Astrocyte (in vitro differentiated cells and primary cell): ENCODE results near the gene FAM53B. TPM values are rescaled to one million over a fixed set of nuclear protein-coding genes. Genes with fewer than 3 reads are reported as not detected.

Experiments
- DNase-seq: peaks from one replicate; pipeline ENCODE4 v3.0.0-alpha.2; 2010; ENCODE audit warnings: low read depth
- FAIRE-seq: peaks from 2 replicates; lab custom pipeline; 2011; peaks lifted over from hg19 to GRCh38; lab: Jason Lieb, UNC
- H2AFZ ChIP-seq: 2 replicates; pipeline ENCODE4 v1.6.0; 2012; ENCODE audit warnings: low read depth, low read length, inconsistent platforms
- H3K27ac ChIP-seq: 2 replicates; pipeline ENCODE4 v1.5.1; 2011; ENCODE audit warnings: low read depth, low read length, inconsistent platforms
- H3K27me3 ChIP-seq: 2 replicates; pipeline ENCODE4 v1.6.0; 2011; ENCODE audit warnings: low read length, inconsistent platforms; ENCODE audit not compliant: insufficient read depth
- H3K36me3 ChIP-seq: 2 replicates; pipeline ENCODE4 v1.5.1; 2011; ENCODE audit warnings: low read length, inconsistent platforms; ENCODE audit not compliant: insufficient read depth
- H3K4me1 ChIP-seq: 2 replicates; pipeline ENCODE4 v1.5.1; 2011; ENCODE audit warnings: low read length, inconsistent platforms; ENCODE audit not compliant: insufficient read depth
- H3K4me2 ChIP-seq: 2 replicates; pipeline ENCODE4 v1.6.0; 2012; ENCODE audit warnings: low read length, inconsistent platforms
- H3K4me3 ChIP-seq: 2 replicates; pipeline ENCODE4 v1.5.1; 2011; ENCODE audit warnings: low read depth, mild to moderate bottlenecking, low read length, inconsistent platforms; ENCODE audit not compliant: insufficient read depth
- H3K79me2 ChIP-seq: 2 replicates; pipeline ENCODE4 v1.6.0; 2012; ENCODE audit warnings: mild to moderate bottlenecking, low read length, inconsistent platforms; ENCODE audit not compliant: insufficient read depth
- H3K9ac ChIP-seq: 2 replicates; pipeline ENCODE4 v1.6.0; 2012; ENCODE audit warnings: mild to moderate bottlenecking, low read length, inconsistent platforms
- H3K9me3 ChIP-seq: 2 replicates; pipeline ENCODE4 v1.5.1; 2012; ENCODE audit warnings: low read depth, mild to moderate bottlenecking, low read length, inconsistent platforms; ENCODE audit not compliant: insufficient read depth
- H4K20me1 ChIP-seq: 2 replicates; pipeline ENCODE4 v1.6.0; 2012; ENCODE audit warnings: low read length, inconsistent platforms; ENCODE audit not compliant: insufficient read depth
- H3K27ac Mint-ChIP-seq: one replicate; pipeline ENCODE4 v1.8.0; 2021; ENCODE audit warnings: mild to moderate bottlenecking, mixed read lengths; ENCODE audit not compliant: unreplicated experiment
- H3K27me3 Mint-ChIP-seq: one replicate; pipeline ENCODE4 v1.8.0; 2021; ENCODE audit warnings: low read depth, mixed read lengths; ENCODE audit not compliant: unreplicated experiment
- H3K36me3 Mint-ChIP-seq: one replicate; pipeline ENCODE4 v1.8.0; 2021; ENCODE audit warnings: low read depth, mixed read lengths; ENCODE audit not compliant: unreplicated experiment
- H3K4me1 Mint-ChIP-seq: one replicate; pipeline ENCODE4 v1.8.0; 2021; ENCODE audit warnings: low read depth, mixed read lengths; ENCODE audit not compliant: unreplicated experiment
- H3K4me3 Mint-ChIP-seq: one replicate; pipeline ENCODE4 v1.8.0; 2021; ENCODE audit warnings: mild to moderate bottlenecking, moderate library complexity, mixed read lengths; ENCODE audit not compliant: unreplicated experiment
- H3K9me3 Mint-ChIP-seq: one replicate; pipeline ENCODE4 v1.8.0; 2021; ENCODE audit warnings: mild to moderate bottlenecking, mixed read lengths; ENCODE audit not compliant: unreplicated experiment
- EZH2 ChIP-seq: IDR thresholded peaks from 2 replicates; pipeline ENCODE4 v1.6.1; 2012; ENCODE audit warnings: mild to moderate bottlenecking, low read length, inconsistent platforms; ENCODE audit not compliant: insufficient read depth
- total RNA-seq: library from RNA; stranded (reverse); gene quantifications from 2 replicates; pipeline ENCODE4 v1.2.1, GENCODE V29; 2021
- TF ChIP-seq, protein P1 (sequence below): IDR thresholded peaks from 2 replicates; pipeline ENCODE4 v1.5.1; 2011; ENCODE audit warnings: low read depth, mild to moderate bottlenecking, inconsistent platforms, low read length, moderate library complexity; ENCODE audit not compliant: insufficient read depth

FAM53B gene
- total RNA-seq, 1 donor from 2014 or later, result 12.9 TPM

DNA sequence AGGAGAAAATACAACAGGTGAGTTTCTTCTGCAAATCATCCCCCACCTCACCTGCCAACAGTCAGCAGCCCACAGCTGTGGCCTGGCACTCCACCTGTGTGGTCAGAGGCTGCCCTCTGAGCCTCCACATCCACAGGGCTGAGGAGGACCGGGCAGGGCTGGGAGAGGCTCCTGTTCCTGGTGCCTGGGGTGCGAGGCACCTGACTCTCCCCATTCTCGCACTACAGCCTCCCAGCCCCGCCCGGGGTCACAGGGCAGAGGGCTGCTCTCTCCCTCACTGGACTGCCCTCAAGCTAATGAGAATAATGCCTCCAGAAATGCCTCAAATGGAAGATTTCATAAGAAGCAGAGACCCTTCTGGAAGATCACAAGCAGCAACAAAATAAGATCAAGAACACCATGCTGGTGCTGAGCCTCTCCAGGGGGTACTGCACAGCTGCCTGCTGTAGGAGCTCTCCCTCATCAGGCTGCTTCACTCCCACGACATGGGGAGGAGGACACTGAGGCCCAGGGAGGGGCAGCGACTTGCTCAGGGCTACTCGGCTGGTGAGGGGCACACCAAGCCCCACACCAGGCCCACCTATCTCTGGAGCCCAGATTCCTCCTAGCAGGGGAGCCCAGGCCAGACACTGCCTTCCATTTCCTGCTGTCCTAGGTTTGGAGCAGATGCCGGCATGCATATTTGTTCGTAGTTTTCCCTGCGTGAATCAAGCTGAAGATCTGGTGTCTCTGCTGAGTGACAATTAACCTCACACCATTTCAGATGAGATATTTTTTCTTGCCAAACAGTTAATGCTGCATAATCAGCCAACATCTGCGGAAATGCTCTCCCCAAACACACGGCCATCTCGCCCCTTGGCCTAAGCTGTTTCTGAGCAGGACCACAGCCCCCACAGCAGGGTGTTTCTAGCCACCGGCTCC, 76.5 kb downstream of the FAM53B start:
- Histone ChIP-seq H3K9ac (no peak overlapping the region), H3K4me2 (no peak overlapping the region), H2AFZ (no peak overlapping the region), H3K27me3 (no peaks in the 10 kb centered on the region), H3K36me3 (no peaks in the 10 kb centered on the region), H4K20me1 (peaks cover 88% of the 10 kb centered on the region), H3K9me3 (no peaks in the 10 kb centered on the region), H3K27ac (no peak overlapping the region), H3K79me2 (no peaks in the 10 kb centered on the region), H3K4me1 (no peaks in the 10 kb centered on the region), H3K4me3 (no peak overlapping the region)
- H3K9me3 Mint-ChIP-seq, result peaks cover 1% of the 10 kb centered on the region
- H3K36me3 Mint-ChIP-seq, result peaks cover 1% of the 10 kb centered on the region
- H3K27ac Mint-ChIP-seq, result no peak overlapping the region
- TF ChIP-seq, protein P1, sequence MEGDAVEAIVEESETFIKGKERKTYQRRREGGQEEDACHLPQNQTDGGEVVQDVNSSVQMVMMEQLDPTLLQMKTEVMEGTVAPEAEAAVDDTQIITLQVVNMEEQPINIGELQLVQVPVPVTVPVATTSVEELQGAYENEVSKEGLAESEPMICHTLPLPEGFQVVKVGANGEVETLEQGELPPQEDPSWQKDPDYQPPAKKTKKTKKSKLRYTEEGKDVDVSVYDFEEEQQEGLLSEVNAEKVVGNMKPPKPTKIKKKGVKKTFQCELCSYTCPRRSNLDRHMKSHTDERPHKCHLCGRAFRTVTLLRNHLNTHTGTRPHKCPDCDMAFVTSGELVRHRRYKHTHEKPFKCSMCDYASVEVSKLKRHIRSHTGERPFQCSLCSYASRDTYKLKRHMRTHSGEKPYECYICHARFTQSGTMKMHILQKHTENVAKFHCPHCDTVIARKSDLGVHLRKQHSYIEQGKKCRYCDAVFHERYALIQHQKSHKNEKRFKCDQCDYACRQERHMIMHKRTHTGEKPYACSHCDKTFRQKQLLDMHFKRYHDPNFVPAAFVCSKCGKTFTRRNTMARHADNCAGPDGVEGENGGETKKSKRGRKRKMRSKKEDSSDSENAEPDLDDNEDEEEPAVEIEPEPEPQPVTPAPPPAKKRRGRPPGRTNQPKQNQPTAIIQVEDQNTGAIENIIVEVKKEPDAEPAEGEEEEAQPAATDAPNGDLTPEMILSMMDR, result no peak
- TF ChIP-seq EZH2, result no peak
- FAIRE-seq (no peak), DNase-seq (no peak)
- H3K27me3 Mint-ChIP-seq, result no peaks in the 10 kb centered on the region
- H3K4me3 Mint-ChIP-seq, result no peak overlapping the region
- H3K4me1 Mint-ChIP-seq, result peaks cover 6% of the 10 kb centered on the region

DNA sequence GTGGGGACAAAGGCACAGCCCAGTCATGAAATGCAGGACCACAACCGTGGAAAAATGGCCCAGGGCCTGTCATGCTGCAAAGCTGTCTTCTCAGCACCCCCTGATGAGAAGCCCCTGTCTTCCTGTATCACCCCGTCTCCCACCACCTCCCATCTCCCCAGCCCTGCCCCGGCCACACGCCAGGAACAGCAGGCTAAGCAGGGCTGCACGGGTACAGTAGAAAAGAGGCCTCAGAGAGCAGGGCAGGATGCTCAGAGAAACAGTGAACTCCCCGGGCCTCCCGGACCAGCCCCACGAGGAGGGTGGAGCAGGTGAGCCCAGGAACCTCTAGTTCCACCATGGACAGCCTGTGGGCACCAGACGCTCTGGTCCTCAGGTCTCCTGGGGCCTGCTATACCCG, 77.7 kb downstream of the FAM53B start:
- Mint-ChIP-seq H3K27ac (no peak overlapping the region), H3K36me3 (peaks cover 1% of the 10 kb centered on the region), H3K4me3 (no peak overlapping the region), H3K27me3 (no peaks in the 10 kb centered on the region), H3K4me1 (peaks cover 4% of the 10 kb centered on the region), H3K9me3 (peaks cover 2% of the 10 kb centered on the region)
- H3K9ac ChIP-seq, result no peak overlapping the region
- no peak for TF ChIP-seq EZH2
- TF ChIP-seq, protein P1, result no peak
- H3K4me2 ChIP-seq, result no peak overlapping the region
- H3K27me3 ChIP-seq, result no peaks in the 10 kb centered on the region
- FAIRE-seq, result no peak
- DNase-seq, result no peak
- peaks cover 79% of the 10 kb centered on the region for H4K20me1 ChIP-seq
- H3K36me3 ChIP-seq, result no peaks in the 10 kb centered on the region
- no peak overlapping the region for H3K27ac ChIP-seq
- H3K4me1 ChIP-seq, result no peaks in the 10 kb centered on the region
- H3K9me3 ChIP-seq, result no peaks in the 10 kb centered on the region
- peaks cover 2% of the 10 kb centered on the region for H3K79me2 ChIP-seq
- H3K4me3 ChIP-seq, result no peak overlapping the region
- no peak overlapping the region for H2AFZ ChIP-seq

DNA sequence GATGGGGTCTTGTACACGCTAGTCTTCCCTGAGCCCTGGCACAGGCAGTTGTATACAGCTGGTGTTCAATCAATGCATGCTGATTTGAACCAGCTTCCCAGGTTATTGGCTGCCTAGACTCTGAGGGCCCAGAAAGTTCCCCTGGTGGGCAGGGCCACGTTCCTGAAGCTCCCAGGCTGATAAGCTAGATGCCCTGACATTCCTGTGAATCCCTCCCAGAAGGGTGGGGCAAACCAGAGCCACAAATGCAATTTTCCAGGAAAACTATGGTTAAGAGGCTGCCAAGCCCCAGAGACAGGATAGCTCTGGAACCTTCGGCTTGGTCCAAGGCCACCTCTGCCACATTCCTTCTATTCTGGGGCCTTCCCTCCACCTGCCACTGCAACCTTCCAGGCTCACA, 78.2 kb downstream of the FAM53B start:
- Histone ChIP-seq H3K36me3 (no peaks in the 10 kb centered on the region), H3K27ac (no peak overlapping the region), H2AFZ (no peak overlapping the region), H4K20me1 (peaks cover 74% of the 10 kb centered on the region), H3K9ac (no peak overlapping the region), H3K4me3 (no peak overlapping the region), H3K27me3 (no peaks in the 10 kb centered on the region), H3K9me3 (no peaks in the 10 kb centered on the region), H3K4me2 (no peak overlapping the region), H3K4me1 (no peaks in the 10 kb centered on the region), H3K79me2 (peaks cover 2% of the 10 kb centered on the region)
- FAIRE-seq, result no peak
- H3K36me3 Mint-ChIP-seq, result peaks cover 1% of the 10 kb centered on the region
- H3K4me3 Mint-ChIP-seq, result no peak overlapping the region
- H3K27me3 Mint-ChIP-seq, result no peaks in the 10 kb centered on the region
- peak; percentile 33 for DNase-seq
- TF ChIP-seq EZH2, result no peak
- TF ChIP-seq, protein P1, result no peak
- H3K9me3 Mint-ChIP-seq, result peaks cover 2% of the 10 kb centered on the region
- no peak overlapping the region for H3K27ac Mint-ChIP-seq
- peaks cover 2% of the 10 kb centered on the region for H3K4me1 Mint-ChIP-seq
